WTC11 (cell line): ENCODE measurements around the gene VAV2. TPM values are rescaled to one million over a fixed set of nuclear protein-coding genes. Genes with fewer than 3 reads are reported as not detected.

ENCODE experiments used
- ATAC-seq: fragments of 200-7000 bp; cut with Tn5 transposase; 2 replicates; pipeline ENCODE4 v1.10.0; 2021; ENCODE audit warnings: mild to moderate bottlenecking, moderate library complexity
- CTCF ChIA-PET: fragments of 300-600 bp; sonication (Branson Sonifier 250); formaldehyde crosslinking; loops from one replicate; lab custom pipeline; 2021; ENCODE audit warnings: antibody characterized with exemption; lab: Charles Lee
- POLR2A ChIA-PET: fragments of 350-600 bp; sonication (Branson Sonifier 250); formaldehyde crosslinking; loops from one replicate; lab custom pipeline; 2021; ENCODE audit warnings: antibody characterized with exemption; lab: Charles Lee
- DNase-seq: peaks from one replicate; pipeline ENCODE4 v3.0.0; 2021; ENCODE audit warnings: low spot score
- H3K27ac Mint-ChIP-seq: 2 replicates; pipeline ENCODE4 v1.8.0; 2021; ENCODE audit warnings: mixed read lengths
- H3K27me3 Mint-ChIP-seq: 2 replicates; pipeline ENCODE4 v1.8.0; 2021; ENCODE audit warnings: low read depth, mild to moderate bottlenecking, moderate library complexity, mixed read lengths
- H3K36me3 Mint-ChIP-seq: 2 replicates; pipeline ENCODE4 v1.8.0; 2021; ENCODE audit warnings: mixed read lengths
- H3K4me1 Mint-ChIP-seq: 2 replicates; pipeline ENCODE4 v1.8.0; 2022; ENCODE audit warnings: mixed read lengths
- H3K4me3 Mint-ChIP-seq: 2 replicates; pipeline ENCODE4 v1.8.0; 2021; ENCODE audit warnings: mild to moderate bottlenecking, moderate library complexity, mixed read lengths
- H3K9me3 Mint-ChIP-seq: 2 replicates; pipeline ENCODE4 v1.8.0; 2021; ENCODE audit warnings: mixed read lengths
- ETV6 ChIP-seq: sonication (generic); formaldehyde crosslinking; IDR thresholded peaks from 2 replicates; pipeline ENCODE4 v1.8.1; 2022; ENCODE audit warnings: mild to moderate bottlenecking, missing genetic modification reagents
- FOXK1 ChIP-seq: sonication (generic); formaldehyde crosslinking; IDR thresholded peaks from 2 replicates; pipeline ENCODE4 v1.8.0; 2022; ENCODE audit warnings: mild to moderate bottlenecking, moderate library complexity, missing genetic modification reagents
- GABPB1 ChIP-seq: sonication (generic); formaldehyde crosslinking; IDR thresholded peaks from 2 replicates; pipeline ENCODE4 v1.8.1; 2023; ENCODE audit warnings: mild to moderate bottlenecking, missing genetic modification reagents
- GRHL2 ChIP-seq: fragments of 250-450 bp; sonication (Bioruptor Pico); IDR thresholded peaks from 2 replicates; pipeline ENCODE4 v1.8.0; 2022; ENCODE audit warnings: mild to moderate bottlenecking, moderate library complexity; ENCODE audit not compliant: insufficient replicate concordance, severe bottlenecking
- KAT7 ChIP-seq: sonication (generic); formaldehyde crosslinking; IDR thresholded peaks from 2 replicates; pipeline ENCODE4 v1.8.1; 2023; ENCODE audit warnings: missing genetic modification reagents, mild to moderate bottlenecking, borderline replicate concordance
- MYBL2 ChIP-seq: sonication (generic); formaldehyde crosslinking; IDR thresholded peaks from 2 replicates; pipeline ENCODE4 v1.8.1; 2023; ENCODE audit warnings: mild to moderate bottlenecking, moderate library complexity, missing genetic modification reagents
- NFE2L1 ChIP-seq: sonication (generic); formaldehyde crosslinking; IDR thresholded peaks from 2 replicates; pipeline ENCODE4 v1.8.1; 2023; ENCODE audit warnings: missing genetic modification reagents
- NFYB ChIP-seq: sonication (generic); formaldehyde crosslinking; conservative IDR thresholded peaks from 2 replicates; pipeline ENCODE4 v1.8.0; 2022; ENCODE audit warnings: low read depth, missing genetic modification reagents
- NR2C2 ChIP-seq: sonication (generic); formaldehyde crosslinking; IDR thresholded peaks from 2 replicates; pipeline ENCODE4 v1.8.0; 2022; ENCODE audit warnings: mild to moderate bottlenecking, missing genetic modification reagents
- NR3C1 ChIP-seq: sonication (generic); formaldehyde crosslinking; conservative IDR thresholded peaks from 2 replicates; pipeline ENCODE4 v1.8.1; 2023; ENCODE audit warnings: low read depth, mild to moderate bottlenecking, missing genetic modification reagents
- OVOL2 ChIP-seq: fragments of 250-450 bp; sonication (Bioruptor Pico); IDR thresholded peaks from 2 replicates; pipeline ENCODE4 v1.9.0; 2021; ENCODE audit warnings: mild to moderate bottlenecking, borderline replicate concordance
- RORB ChIP-seq: fragments of 250-450 bp; sonication (Bioruptor Pico); IDR thresholded peaks from 2 replicates; pipeline ENCODE4 v1.9.0; 2021; ENCODE audit warnings: mild to moderate bottlenecking
- SP1 ChIP-seq: sonication (generic); formaldehyde crosslinking; conservative IDR thresholded peaks from 2 replicates; pipeline ENCODE4 v1.8.1; 2022; ENCODE audit warnings: missing genetic modification reagents
- ZNF138 ChIP-seq: sonication (generic); formaldehyde crosslinking; conservative IDR thresholded peaks from 2 replicates; pipeline ENCODE4 v1.8.1; 2022; ENCODE audit warnings: mild to moderate bottlenecking, moderate library complexity, missing genetic modification reagents
- ZNF219 ChIP-seq: sonication (generic); formaldehyde crosslinking; IDR thresholded peaks from 2 replicates; pipeline ENCODE4 v1.8.0; 2023; ENCODE audit warnings: missing genetic modification reagents, mild to moderate bottlenecking, borderline replicate concordance
- ZNF671 ChIP-seq: fragments of 250-450 bp; sonication (Bioruptor Pico); IDR thresholded peaks from 2 replicates; pipeline ENCODE4 v1.8.0; 2021; ENCODE audit warnings: mild to moderate bottlenecking
- total RNA-seq: library from RNA; stranded (reverse); gene quantifications from 3 replicates; pipeline ENCODE4 v1.2.3, GENCODE V29; 2021
- TF ChIP-seq, protein P1 (sequence below): fragments of 250-450 bp; sonication (Bioruptor Pico); IDR thresholded peaks from 2 replicates; pipeline ENCODE4 v1.8.0; 2021; ENCODE audit warnings: mild to moderate bottlenecking
- TF ChIP-seq, protein P2 (sequence below): fragments of 250-450 bp; sonication (Bioruptor Pico); IDR thresholded peaks from 2 replicates; pipeline ENCODE4 v1.9.0; 2021; ENCODE audit warnings: mild to moderate bottlenecking
- TF ChIP-seq, protein P3 (sequence below): sonication (generic); formaldehyde crosslinking; IDR thresholded peaks from 2 replicates; pipeline ENCODE4 v1.8.1; 2022; ENCODE audit warnings: mild to moderate bottlenecking, missing genetic modification reagents, moderate library complexity, borderline replicate concordance
- TF ChIP-seq, protein P4 (sequence below): sonication (generic); formaldehyde crosslinking; IDR thresholded peaks from 2 replicates; pipeline ENCODE4 v1.8.1; 2023; ENCODE audit warnings: mild to moderate bottlenecking, missing genetic modification reagents
- TF ChIP-seq, protein P5 (sequence below): sonication (generic); formaldehyde crosslinking; IDR thresholded peaks from 2 replicates; pipeline ENCODE4 v1.8.0; 2023; ENCODE audit warnings: missing genetic modification reagents, mild to moderate bottlenecking, borderline replicate concordance
- TF ChIP-seq, protein P6 (sequence below): fragments of 250-450 bp; sonication (Bioruptor Pico); conservative IDR thresholded peaks from 2 replicates; pipeline ENCODE4 v1.9.0; 2021; ENCODE audit warnings: mild to moderate bottlenecking
- TF ChIP-seq, protein P7 (sequence below): sonication (generic); formaldehyde crosslinking; IDR thresholded peaks from 2 replicates; pipeline ENCODE4 v1.8.1; 2023; ENCODE audit warnings: mild to moderate bottlenecking, missing genetic modification reagents
- TF ChIP-seq, protein P8 (sequence below): sonication (generic); formaldehyde crosslinking; IDR thresholded peaks from 2 replicates; pipeline ENCODE4 v1.8.0; 2022; ENCODE audit warnings: mild to moderate bottlenecking, missing genetic modification reagents

Gene VAV2
- total RNA-seq, 1 experiment from 2014 or later, result 39.7 TPM

DNA sequence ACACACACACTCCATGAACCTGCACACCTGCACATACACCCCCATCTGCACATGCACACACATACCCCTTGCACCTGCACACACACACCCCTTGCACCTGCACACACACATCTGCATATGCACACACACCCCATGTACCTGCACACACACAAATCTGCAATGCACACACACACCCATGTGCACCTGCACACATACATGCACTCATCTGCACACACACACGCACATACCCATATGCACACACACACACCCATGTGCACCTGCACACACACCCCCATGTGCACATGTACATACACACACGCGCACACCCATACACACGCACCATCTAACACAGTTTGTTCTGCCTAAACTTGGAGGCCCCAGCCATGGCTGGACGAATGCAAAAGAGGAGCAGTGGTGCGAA is 138.1 kb downstream of the VAV2 start:
- Mint-ChIP-seq H3K27ac (no peak overlapping the region; the same call in 1 of the 2 replicates), H3K36me3 (peaks cover 11% of the 10 kb centered on the region), H3K4me1 (0 out of 2 replicates have a peak, but pooled peaks cover 6% of the 10 kb centered on the region), H3K27me3 (no peaks in the 10 kb centered on the region), H3K4me3 (no peak overlapping the region), H3K9me3 (no peaks in the 10 kb centered on the region)
- CTCF ChIA-PET, result no interaction called here
- TF ChIP-seq, protein P1, sequence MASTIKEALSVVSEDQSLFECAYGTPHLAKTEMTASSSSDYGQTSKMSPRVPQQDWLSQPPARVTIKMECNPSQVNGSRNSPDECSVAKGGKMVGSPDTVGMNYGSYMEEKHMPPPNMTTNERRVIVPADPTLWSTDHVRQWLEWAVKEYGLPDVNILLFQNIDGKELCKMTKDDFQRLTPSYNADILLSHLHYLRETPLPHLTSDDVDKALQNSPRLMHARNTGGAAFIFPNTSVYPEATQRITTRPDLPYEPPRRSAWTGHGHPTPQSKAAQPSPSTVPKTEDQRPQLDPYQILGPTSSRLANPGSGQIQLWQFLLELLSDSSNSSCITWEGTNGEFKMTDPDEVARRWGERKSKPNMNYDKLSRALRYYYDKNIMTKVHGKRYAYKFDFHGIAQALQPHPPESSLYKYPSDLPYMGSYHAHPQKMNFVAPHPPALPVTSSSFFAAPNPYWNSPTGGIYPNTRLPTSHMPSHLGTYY, result no peak
- no peak for TF ChIP-seq ZNF138 (CRISPR knock-in tag)
- TF ChIP-seq, protein P2, sequence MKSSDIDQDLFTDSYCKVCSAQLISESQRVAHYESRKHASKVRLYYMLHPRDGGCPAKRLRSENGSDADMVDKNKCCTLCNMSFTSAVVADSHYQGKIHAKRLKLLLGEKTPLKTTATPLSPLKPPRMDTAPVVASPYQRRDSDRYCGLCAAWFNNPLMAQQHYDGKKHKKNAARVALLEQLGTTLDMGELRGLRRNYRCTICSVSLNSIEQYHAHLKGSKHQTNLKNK, result no peak
- TF ChIP-seq, protein P3, sequence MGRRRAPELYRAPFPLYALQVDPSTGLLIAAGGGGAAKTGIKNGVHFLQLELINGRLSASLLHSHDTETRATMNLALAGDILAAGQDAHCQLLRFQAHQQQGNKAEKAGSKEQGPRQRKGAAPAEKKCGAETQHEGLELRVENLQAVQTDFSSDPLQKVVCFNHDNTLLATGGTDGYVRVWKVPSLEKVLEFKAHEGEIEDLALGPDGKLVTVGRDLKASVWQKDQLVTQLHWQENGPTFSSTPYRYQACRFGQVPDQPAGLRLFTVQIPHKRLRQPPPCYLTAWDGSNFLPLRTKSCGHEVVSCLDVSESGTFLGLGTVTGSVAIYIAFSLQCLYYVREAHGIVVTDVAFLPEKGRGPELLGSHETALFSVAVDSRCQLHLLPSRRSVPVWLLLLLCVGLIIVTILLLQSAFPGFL (CRISPR knock-in tag), result no peak
- TF ChIP-seq GABPB1, result no peak
- TF ChIP-seq ETV6, result no peak
- TF ChIP-seq FOXK1 (CRISPR knock-in tag), result no peak
- DNase-seq, result no peak
- ATAC-seq, result no peak
- POLR2A ChIA-PET, result no interaction called here

DNA sequence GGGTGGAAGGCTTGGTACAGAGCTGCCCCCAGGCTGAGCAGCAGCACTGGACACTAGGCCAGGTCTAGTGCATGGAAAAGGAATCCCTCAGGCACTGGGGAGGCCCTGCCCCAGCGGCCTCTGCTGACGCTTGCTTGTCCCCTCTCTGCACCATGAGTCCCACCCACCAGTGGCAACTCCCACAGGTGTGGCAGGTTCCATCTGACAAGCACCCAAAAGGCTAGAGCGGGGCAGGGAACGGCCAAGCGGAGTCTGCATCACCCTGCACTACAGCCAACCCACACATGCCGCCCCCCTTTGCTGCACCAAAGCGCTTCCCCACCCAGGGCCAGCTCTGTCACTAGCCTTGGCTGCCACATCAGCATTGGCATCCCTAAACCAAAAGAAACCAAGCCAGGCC is 138.8 kb downstream of the VAV2 start:
- Mint-ChIP-seq H3K9me3 (no peaks in the 10 kb centered on the region), H3K4me3 (no peak overlapping the region), H3K27me3 (no peaks in the 10 kb centered on the region)
- no peak for DNase-seq
- TF ChIP-seq, protein P4, sequence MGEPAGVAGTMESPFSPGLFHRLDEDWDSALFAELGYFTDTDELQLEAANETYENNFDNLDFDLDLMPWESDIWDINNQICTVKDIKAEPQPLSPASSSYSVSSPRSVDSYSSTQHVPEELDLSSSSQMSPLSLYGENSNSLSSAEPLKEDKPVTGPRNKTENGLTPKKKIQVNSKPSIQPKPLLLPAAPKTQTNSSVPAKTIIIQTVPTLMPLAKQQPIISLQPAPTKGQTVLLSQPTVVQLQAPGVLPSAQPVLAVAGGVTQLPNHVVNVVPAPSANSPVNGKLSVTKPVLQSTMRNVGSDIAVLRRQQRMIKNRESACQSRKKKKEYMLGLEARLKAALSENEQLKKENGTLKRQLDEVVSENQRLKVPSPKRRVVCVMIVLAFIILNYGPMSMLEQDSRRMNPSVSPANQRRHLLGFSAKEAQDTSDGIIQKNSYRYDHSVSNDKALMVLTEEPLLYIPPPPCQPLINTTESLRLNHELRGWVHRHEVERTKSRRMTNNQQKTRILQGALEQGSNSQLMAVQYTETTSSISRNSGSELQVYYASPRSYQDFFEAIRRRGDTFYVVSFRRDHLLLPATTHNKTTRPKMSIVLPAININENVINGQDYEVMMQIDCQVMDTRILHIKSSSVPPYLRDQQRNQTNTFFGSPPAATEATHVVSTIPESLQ (CRISPR knock-in tag), result no peak
- no peak for TF ChIP-seq OVOL2 (CRISPR knock-in tag)
- no peak for TF ChIP-seq KAT7 (CRISPR knock-in tag)
- TF ChIP-seq, protein P5, sequence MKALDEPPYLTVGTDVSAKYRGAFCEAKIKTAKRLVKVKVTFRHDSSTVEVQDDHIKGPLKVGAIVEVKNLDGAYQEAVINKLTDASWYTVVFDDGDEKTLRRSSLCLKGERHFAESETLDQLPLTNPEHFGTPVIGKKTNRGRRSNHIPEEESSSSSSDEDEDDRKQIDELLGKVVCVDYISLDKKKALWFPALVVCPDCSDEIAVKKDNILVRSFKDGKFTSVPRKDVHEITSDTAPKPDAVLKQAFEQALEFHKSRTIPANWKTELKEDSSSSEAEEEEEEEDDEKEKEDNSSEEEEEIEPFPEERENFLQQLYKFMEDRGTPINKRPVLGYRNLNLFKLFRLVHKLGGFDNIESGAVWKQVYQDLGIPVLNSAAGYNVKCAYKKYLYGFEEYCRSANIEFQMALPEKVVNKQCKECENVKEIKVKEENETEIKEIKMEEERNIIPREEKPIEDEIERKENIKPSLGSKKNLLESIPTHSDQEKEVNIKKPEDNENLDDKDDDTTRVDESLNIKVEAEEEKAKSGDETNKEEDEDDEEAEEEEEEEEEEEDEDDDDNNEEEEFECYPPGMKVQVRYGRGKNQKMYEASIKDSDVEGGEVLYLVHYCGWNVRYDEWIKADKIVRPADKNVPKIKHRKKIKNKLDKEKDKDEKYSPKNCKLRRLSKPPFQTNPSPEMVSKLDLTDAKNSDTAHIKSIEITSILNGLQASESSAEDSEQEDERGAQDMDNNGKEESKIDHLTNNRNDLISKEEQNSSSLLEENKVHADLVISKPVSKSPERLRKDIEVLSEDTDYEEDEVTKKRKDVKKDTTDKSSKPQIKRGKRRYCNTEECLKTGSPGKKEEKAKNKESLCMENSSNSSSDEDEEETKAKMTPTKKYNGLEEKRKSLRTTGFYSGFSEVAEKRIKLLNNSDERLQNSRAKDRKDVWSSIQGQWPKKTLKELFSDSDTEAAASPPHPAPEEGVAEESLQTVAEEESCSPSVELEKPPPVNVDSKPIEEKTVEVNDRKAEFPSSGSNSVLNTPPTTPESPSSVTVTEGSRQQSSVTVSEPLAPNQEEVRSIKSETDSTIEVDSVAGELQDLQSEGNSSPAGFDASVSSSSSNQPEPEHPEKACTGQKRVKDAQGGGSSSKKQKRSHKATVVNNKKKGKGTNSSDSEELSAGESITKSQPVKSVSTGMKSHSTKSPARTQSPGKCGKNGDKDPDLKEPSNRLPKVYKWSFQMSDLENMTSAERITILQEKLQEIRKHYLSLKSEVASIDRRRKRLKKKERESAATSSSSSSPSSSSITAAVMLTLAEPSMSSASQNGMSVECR (CRISPR knock-in tag), result no peak
- TF ChIP-seq ZNF219 (CRISPR knock-in tag), result no peak
- TF ChIP-seq SP1 (CRISPR knock-in tag), result no peak
- TF ChIP-seq NR2C2, result no peak
- TF ChIP-seq, protein P6, sequence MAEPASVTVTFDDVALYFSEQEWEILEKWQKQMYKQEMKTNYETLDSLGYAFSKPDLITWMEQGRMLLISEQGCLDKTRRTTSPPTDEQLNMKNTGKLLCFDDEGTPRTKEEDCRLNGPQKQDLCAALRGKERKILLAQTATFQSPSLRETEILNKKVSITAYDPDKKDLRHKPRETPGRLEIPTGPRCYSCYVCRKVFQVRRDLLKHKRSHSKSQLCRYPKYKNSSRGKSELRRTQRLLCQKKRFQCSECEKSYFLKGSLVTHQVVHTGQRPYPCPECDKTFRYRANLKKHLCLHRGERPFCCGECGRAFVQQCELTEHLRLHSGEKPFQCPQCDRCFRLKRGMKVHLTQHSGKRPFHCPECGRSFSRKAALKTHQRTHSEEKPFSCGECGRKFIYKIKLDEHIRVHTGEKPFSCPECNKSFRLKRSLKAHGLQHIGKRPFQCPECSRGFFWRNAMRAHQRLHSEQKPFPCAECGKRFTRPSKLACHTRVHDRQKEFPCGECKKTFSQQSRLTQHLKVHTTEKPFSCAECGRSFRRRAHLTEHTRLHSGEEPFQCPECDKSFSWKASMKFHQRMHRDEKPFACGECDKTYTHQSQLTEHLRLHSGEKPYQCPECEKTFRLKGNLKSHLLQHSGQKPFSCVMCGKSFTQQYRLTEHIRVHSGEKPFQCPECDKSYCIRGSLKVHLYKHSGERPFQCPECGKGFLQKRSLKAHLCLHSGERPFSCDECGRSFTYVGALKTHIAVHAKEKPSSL (CRISPR knock-in tag), result no peak
- TF ChIP-seq ZNF671 (CRISPR knock-in tag), result no peak
- no peak for TF ChIP-seq NFE2L1
- TF ChIP-seq NFYB (CRISPR knock-in tag), result no peak
- TF ChIP-seq NR3C1, result no peak
- TF ChIP-seq, protein P7, sequence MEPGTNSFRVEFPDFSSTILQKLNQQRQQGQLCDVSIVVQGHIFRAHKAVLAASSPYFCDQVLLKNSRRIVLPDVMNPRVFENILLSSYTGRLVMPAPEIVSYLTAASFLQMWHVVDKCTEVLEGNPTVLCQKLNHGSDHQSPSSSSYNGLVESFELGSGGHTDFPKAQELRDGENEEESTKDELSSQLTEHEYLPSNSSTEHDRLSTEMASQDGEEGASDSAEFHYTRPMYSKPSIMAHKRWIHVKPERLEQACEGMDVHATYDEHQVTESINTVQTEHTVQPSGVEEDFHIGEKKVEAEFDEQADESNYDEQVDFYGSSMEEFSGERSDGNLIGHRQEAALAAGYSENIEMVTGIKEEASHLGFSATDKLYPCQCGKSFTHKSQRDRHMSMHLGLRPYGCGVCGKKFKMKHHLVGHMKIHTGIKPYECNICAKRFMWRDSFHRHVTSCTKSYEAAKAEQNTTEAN, result no peak
- TF ChIP-seq RORB, result no peak
- TF ChIP-seq, protein P8, sequence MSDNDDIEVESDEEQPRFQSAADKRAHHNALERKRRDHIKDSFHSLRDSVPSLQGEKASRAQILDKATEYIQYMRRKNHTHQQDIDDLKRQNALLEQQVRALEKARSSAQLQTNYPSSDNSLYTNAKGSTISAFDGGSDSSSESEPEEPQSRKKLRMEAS (CRISPR knock-in tag), result no peak
- no peak for TF ChIP-seq GRHL2 (CRISPR knock-in tag)
- TF ChIP-seq MYBL2 (CRISPR knock-in tag), result no peak
- TF ChIP-seq, all 79 proteins: peak for 0
- POLR2A ChIA-PET, result no interaction called here
- Mint-ChIP-seq H3K27ac (peak overlapping the region; percentile 5; the same call in 1 of the 2 replicates), H3K4me1 (0 out of 2 replicates have a peak, but pooled peaks cover 6% of the 10 kb centered on the region), H3K36me3 (peaks cover 11% of the 10 kb centered on the region)
- no peak for ATAC-seq
- CTCF ChIA-PET, result interaction anchor here (1.3 kb wide), 1 partner anchor 140 kb away, joined by 3 read pairs; no protein-coding TSS in a partner anchor
